HCT116 (cell line): ENCODE data around the gene AMZ1. TPM values are rescaled to one million over a fixed set of nuclear protein-coding genes. Genes with fewer than 3 reads are reported as not detected.

Experiments
- ATAC-seq: fragments of 200-7000 bp; cut with Tn5 transposase; 2 replicates; pipeline ENCODE4 v1.9.1; 2020; ENCODE audit warnings: mild to moderate bottlenecking, moderate library complexity
- BruUV-seq: library from RNA; stranded (reverse); fragments of 400-500 nt; replicated peaks from 2 replicates; lab custom pipeline; 2021; lab: Mats Ljungman, UMichigan
- CTCF ChIA-PET: fragments of 300-600 bp; sonication (Branson Sonifier 250); formaldehyde crosslinking; loops from one replicate; lab custom pipeline; 2021; ENCODE audit warnings: antibody characterized with exemption; lab: Charles Lee
- POLR2A ChIA-PET: fragments of 300-600, 350-600 bp; sonication (Branson Sonifier 250); formaldehyde crosslinking; loops from one replicate; lab custom pipeline; 2021; ENCODE audit warnings: antibody characterized with exemption; lab: Charles Lee
- RAD21 ChIA-PET, 2 experiments: fragments of 300-600 bp; sonication (Branson Sonifier 250); formaldehyde crosslinking; loops; one replicate each; lab custom pipeline; 2023; ENCODE audit warnings: low total read pairs in 2 of 2; ENCODE audit not compliant: uncharacterized antibody in 2 of 2, unreplicated experiment in 2 of 2, low non-redundant PET in 1 of 2; lab: Charles Lee
- DNase-seq: peaks from one replicate; pipeline ENCODE4 v3.0.0-alpha.2; 2010; ENCODE audit warnings: low read depth, low spot score
- H2AFZ ChIP-seq: fragments of 200-600 bp; shearing (Covaris generic), sonication (generic); 2 replicates; pipeline ENCODE4 v1.6.1; 2017; ENCODE audit warnings: low read depth, mixed run types, mixed read lengths, antibody characterized with exemption, low read length; ENCODE audit not compliant: poor library complexity, severe bottlenecking
- H3K27ac ChIP-seq: 2 replicates; pipeline ENCODE4 v1.5.1; 2012; ENCODE audit warnings: low read depth, low read length
- H3K27me3 ChIP-seq: fragments of 200-600 bp; sonication (generic); 2 replicates; pipeline ENCODE4 v1.6.1; 2016; ENCODE audit warnings: mixed run types, low read length, mixed read lengths; ENCODE audit not compliant: insufficient read depth
- H3K36me3 ChIP-seq, 2 experiments: fragments of 200-500 bp in 1 of 2; fragments of 200-600 bp in 1 of 2; sonication (Bioruptor generic) in 1 of 2; sonication (generic) in 1 of 2; 2 replicates each; pipeline versions ENCODE4 v1.5.1 to v1.6.1; 2014 to 2016; ENCODE audit warnings: low read length in 2 of 2, inconsistent platforms in 1 of 2, mixed read lengths in 1 of 2, mixed run types in 1 of 2; ENCODE audit not compliant: insufficient read depth in 2 of 2, control insufficient read depth in 1 of 2
- H3K4me1 ChIP-seq, 2 experiments: fragments of 200-600 bp in 1 of 2; sonication (generic) in 1 of 2; 2 replicates each; pipeline versions ENCODE4 v1.5.1 to v1.6.1; 2012 to 2017; ENCODE audit warnings: low read length in 2 of 2, inconsistent platforms in 1 of 2, mild to moderate bottlenecking in 1 of 2, mixed read lengths in 1 of 2, mixed run types in 1 of 2, moderate library complexity in 1 of 2; ENCODE audit not compliant: insufficient read depth in 2 of 2, control insufficient read depth in 1 of 2
- H3K4me2 ChIP-seq: fragments of 200-600 bp; sonication (generic); 2 replicates; pipeline ENCODE4 v1.6.1; 2017; ENCODE audit warnings: mixed run types, low read length, mixed read lengths
- H3K4me3 ChIP-seq, 2 experiments: fragments of 200-600 bp in 1 of 2; sonication (generic) in 1 of 2; replicated peaks in 1 of 2; 2 replicates each; pipeline ENCODE4 v1.5.1; 2011 to 2016; ENCODE audit warnings: low read length in 2 of 2, control low read depth in 1 of 2, low read depth in 1 of 2, mild to moderate bottlenecking in 1 of 2, mixed read lengths in 1 of 2, mixed run types in 1 of 2
- H3K79me2 ChIP-seq: fragments of 200-600 bp; sonication (generic); 2 replicates; pipeline ENCODE4 v1.6.1; 2017; ENCODE audit warnings: mild to moderate bottlenecking, mixed run types, low read length, moderate library complexity, mixed read lengths; ENCODE audit not compliant: insufficient read depth
- H3K9ac ChIP-seq: fragments of 200-600 bp; sonication (generic); 2 replicates; pipeline ENCODE4 v1.6.1; 2016; ENCODE audit warnings: low read length, mixed read lengths
- H3K9me2 ChIP-seq: fragments of 200-600 bp; sonication (generic), shearing (Covaris generic); 2 replicates; pipeline ENCODE4 v1.6.1; 2017; ENCODE audit warnings: mixed run types, mild to moderate bottlenecking, moderate library complexity; ENCODE audit not compliant: insufficient read depth
- H3K9me3 ChIP-seq, 2 experiments: fragments of 200-500 bp in 1 of 2; fragments of 200-600 bp in 1 of 2; sonication (Bioruptor generic) in 1 of 2; sonication (generic) in 1 of 2; 2 replicates each; pipeline ENCODE4 v1.6.1; 2014 to 2017; ENCODE audit warnings: low read length in 2 of 2, mixed read lengths in 2 of 2, inconsistent platforms in 1 of 2, low read depth in 1 of 2, mild to moderate bottlenecking in 1 of 2, mixed run types in 1 of 2, moderate library complexity in 1 of 2; ENCODE audit not compliant: control insufficient read depth in 1 of 2, insufficient read depth in 1 of 2
- H4K20me1 ChIP-seq: fragments of 200-600 bp; sonication (generic), shearing (Covaris generic); 2 replicates; pipeline ENCODE4 v1.6.1; 2017; ENCODE audit warnings: mixed run types, mild to moderate bottlenecking, moderate library complexity; ENCODE audit not compliant: insufficient read depth
- CTCF ChIP-seq, 3 experiments: fragments of 200-600 bp in 1 of 3; sonication (generic) in 1 of 3; IDR thresholded peaks in 2 of 3; conservative IDR thresholded peaks in 1 of 3; 2 replicates each; pipeline ENCODE4 v1.5.1; 2012 to 2017; ENCODE audit warnings: low read depth in 2 of 3, low read length in 2 of 3, antibody characterized with exemption in 1 of 3, borderline replicate concordance in 1 of 3, control low read depth in 1 of 3, mild to moderate bottlenecking in 1 of 3, mixed read lengths in 1 of 3, mixed run types in 1 of 3, moderate library complexity in 1 of 3; ENCODE audit not compliant: insufficient read depth in 1 of 3
- EGR1 ChIP-seq: IDR thresholded peaks from 2 replicates; pipeline ENCODE4 v1.6.1; 2012; ENCODE audit warnings: low read depth
- ELF1 ChIP-seq: IDR thresholded peaks from 2 replicates; pipeline ENCODE4 v1.6.1; 2012; ENCODE audit warnings: low read depth, borderline replicate concordance
- EZH2 ChIP-seq: fragments of 200-600 bp; sonication (generic); IDR thresholded peaks from 2 replicates; pipeline ENCODE4 v1.6.1; 2017; ENCODE audit warnings: antibody characterized with exemption, mixed run types
- FOSL1 ChIP-seq: IDR thresholded peaks from 2 replicates; pipeline ENCODE4 v1.6.1; 2012; ENCODE audit warnings: low read depth
- JUND ChIP-seq: IDR thresholded peaks from 2 replicates; pipeline ENCODE4 v1.6.1; 2012
- MAX ChIP-seq: IDR thresholded peaks from 2 replicates; pipeline ENCODE4 v1.6.1; 2012
- POLR2A ChIP-seq: IDR thresholded peaks from 2 replicates; pipeline ENCODE4 v1.7.0; 2011; ENCODE audit warnings: borderline replicate concordance; ENCODE audit not compliant: insufficient read depth, insufficient read length; ENCODE audit errors: extremely low read depth
- POLR2AphosphoS5 ChIP-seq: IDR thresholded peaks from 2 replicates; pipeline ENCODE4 v1.6.1; 2011; ENCODE audit warnings: mild to moderate bottlenecking, low read depth, low read length, moderate library complexity
- RAD21 ChIP-seq: IDR thresholded peaks from 2 replicates; pipeline ENCODE4 v1.6.1; 2012; ENCODE audit warnings: low read depth, mild to moderate bottlenecking
- SIN3A ChIP-seq: IDR thresholded peaks from 2 replicates; pipeline ENCODE4 v1.6.1; 2012; ENCODE audit warnings: low read depth
- SP1 ChIP-seq: IDR thresholded peaks from 2 replicates; pipeline ENCODE4 v1.6.1; 2012; ENCODE audit warnings: low read depth
- TCF7L2 ChIP-seq: IDR thresholded peaks from 2 replicates; pipeline ENCODE4 v1.7.0; 2011; ENCODE audit warnings: borderline replicate concordance, inconsistent platforms; ENCODE audit not compliant: insufficient read depth, insufficient read length; ENCODE audit errors: extremely low read depth
- ZBTB33 ChIP-seq: IDR thresholded peaks from 2 replicates; pipeline ENCODE4 v1.6.1; 2011; ENCODE audit warnings: mild to moderate bottlenecking, low read length, moderate library complexity; ENCODE audit not compliant: insufficient replicate concordance; ENCODE audit errors: extremely low read depth
- intact Hi-C: fragments of 100-400 bp; cut with micrococcal nuclease; formaldehyde crosslinking; loops from 2 replicates; pipeline ENCODE4 v1.10.0; 2022
- total RNA-seq: library from RNA; stranded (reverse); gene quantifications from one replicate; pipeline ENCODE4 v1.2.1, GENCODE V29; 2021; ENCODE audit not compliant: unreplicated experiment
- TF ChIP-seq, protein P1 (sequence below): IDR thresholded peaks from 2 replicates; pipeline ENCODE4 v1.6.1; 2012

AMZ1 gene
- total RNA-seq, 1 experiment from 2014 or later, result not detected

DNA sequence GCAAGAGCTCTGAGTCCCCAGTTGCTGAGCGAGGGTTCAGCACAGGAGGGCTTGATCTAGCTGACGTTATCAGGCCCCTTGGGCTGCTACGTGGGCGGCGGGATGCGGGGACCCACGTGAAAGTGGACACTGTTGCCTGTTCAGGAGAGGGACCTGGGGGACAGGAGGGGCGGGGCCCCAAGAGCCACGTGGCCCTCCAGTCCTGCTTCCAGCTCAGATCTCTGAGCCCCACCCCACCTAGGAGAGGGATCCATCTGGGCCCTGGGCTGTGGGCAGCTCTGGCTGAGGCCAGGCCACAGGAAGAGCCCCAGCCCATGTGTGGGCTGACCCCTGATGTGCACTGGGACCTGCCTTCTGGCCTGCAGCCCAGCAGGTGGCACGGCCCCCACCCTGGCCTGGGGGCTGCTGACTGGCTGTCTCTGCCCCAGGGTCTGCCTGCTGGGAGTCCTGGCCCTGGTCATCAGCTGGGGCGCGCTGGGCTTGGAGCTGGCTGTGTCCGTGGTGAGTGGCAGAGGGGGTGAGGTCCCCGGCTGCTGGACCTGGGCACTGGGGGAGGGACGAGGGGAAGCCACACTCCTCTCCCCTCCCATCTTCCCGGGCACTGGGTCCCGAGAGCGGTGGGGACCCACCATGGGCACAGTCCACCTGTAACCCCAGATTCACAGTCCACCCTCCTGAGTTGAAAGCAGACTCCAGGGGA is 38.7 kb upstream of the AMZ1 start:
- H3K4me3 ChIP-seq, result no peak overlapping the region
- RAD21 ChIA-PET, result no interaction called here
- BruUV-seq, result no TSS peak
- ATAC-seq (no peak), DNase-seq (no peak)
- TF ChIP-seq TCF7L2 (no peak), EGR1 (no peak), SP1 (no peak), EZH2 (no peak), SIN3A (no peak), POLR2AphosphoS5 (no peak), MAX (no peak), ZBTB33 (no peak), CTCF (IDR thresholded peaks at IDR 0.05 in 2 of 3, conservative IDR thresholded peaks at IDR 0.05 in 1 of 3; ENCODE audit: borderline replicate concordance in 1 of 3, insufficient read depth in 1 of 3, low read depth in 2 of 3, low read length in 2 of 3) (no peak), ELF1 (no peak), POLR2A (no peak), JUND (no peak), FOSL1 (no peak), RAD21 (no peak)
- TF ChIP-seq, protein P1, sequence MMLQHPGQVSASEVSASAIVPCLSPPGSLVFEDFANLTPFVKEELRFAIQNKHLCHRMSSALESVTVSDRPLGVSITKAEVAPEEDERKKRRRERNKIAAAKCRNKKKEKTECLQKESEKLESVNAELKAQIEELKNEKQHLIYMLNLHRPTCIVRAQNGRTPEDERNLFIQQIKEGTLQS, result no peak
- H2AFZ ChIP-seq, result no peak overlapping the region
- no peaks in the 10 kb centered on the region; a peak in 1 of 4 replicates for H3K36me3 ChIP-seq
- intact Hi-C loops, result no loop called here
- H3K4me2 ChIP-seq, result no peak overlapping the region
- no peaks in the 10 kb centered on the region for H3K9me3 ChIP-seq
- H3K27ac ChIP-seq, result no peak overlapping the region
- H3K9ac ChIP-seq, result no peak overlapping the region
- H3K4me1 ChIP-seq, result peaks cover 6 to 24% of the 10 kb centered on the region in 2 experiments
- H3K79me2 ChIP-seq, result no peaks in the 10 kb centered on the region
- POLR2A ChIA-PET, result no interaction called here
- CTCF ChIA-PET, result no interaction called here
- H3K9me2 ChIP-seq, result no peaks in the 10 kb centered on the region
- no peaks in the 10 kb centered on the region for H3K27me3 ChIP-seq
- no peaks in the 10 kb centered on the region for H4K20me1 ChIP-seq
